H1 (cell line): ENCODE results near the gene APEH. TPM values are rescaled to one million over a fixed set of nuclear protein-coding genes. Genes with fewer than 3 reads are reported as not detected.

Experiments used
- CTCF ChIA-PET: fragments of 300-600 bp; sonication (Branson Sonifier 250); formaldehyde crosslinking; loops from one replicate; lab custom pipeline; 2021; ENCODE audit not compliant: partially characterized antibody; lab: Charles Lee
- POLR2A ChIA-PET: fragments of 300-600 bp; sonication (Branson Sonifier 250); formaldehyde crosslinking; loops from one replicate; lab custom pipeline; 2021; ENCODE audit warnings: inconsistent platforms; ENCODE audit not compliant: partially characterized antibody; lab: Charles Lee
- DNase-seq, 2 experiments: peaks; one replicate each; pipeline versions ENCODE4 v3.0.0 to v3.0.0-alpha.2; 2010 to 2022; ENCODE audit warnings: low spot score in 2 of 2, low read depth in 1 of 2, mixed read lengths in 1 of 2
- FAIRE-seq: peaks from 2 replicates; lab custom pipeline; 2011; peaks lifted over from hg19 to GRCh38; lab: Jason Lieb, UNC
- H2AFZ ChIP-seq: 2 replicates; pipeline ENCODE4 v1.8.1; 2012; ENCODE audit warnings: low read length, inconsistent platforms
- H2AK5ac ChIP-seq: 2 replicates; pipeline ENCODE4 v1.6.1; 2013; ENCODE audit warnings: low read depth, low read length
- H2BK120ac ChIP-seq: replicated peaks from 2 replicates; pipeline ENCODE3; 2013; ENCODE audit warnings: low read depth, low read length, inconsistent platforms
- H2BK12ac ChIP-seq: 2 replicates; pipeline ENCODE4 v1.6.1; 2013; ENCODE audit warnings: low read depth, low read length
- H2BK15ac ChIP-seq: 2 replicates; pipeline ENCODE4 v1.6.1; 2013; ENCODE audit warnings: low read length
- H2BK20ac ChIP-seq: 2 replicates; pipeline ENCODE4 v1.6.1; 2013; ENCODE audit warnings: low read length
- H2BK5ac ChIP-seq: 2 replicates; pipeline ENCODE4 v1.6.1; 2013; ENCODE audit warnings: low read depth, low read length
- H3K14ac ChIP-seq: 2 replicates; pipeline ENCODE4 v1.6.1; 2013; ENCODE audit warnings: inconsistent platforms; ENCODE audit not compliant: insufficient read length
- H3K18ac ChIP-seq: 2 replicates; pipeline ENCODE4 v1.6.1; 2013; ENCODE audit warnings: low read length; ENCODE audit errors: extremely low read depth
- H3K23ac ChIP-seq: 2 replicates; pipeline ENCODE4 v1.6.1; 2013; ENCODE audit warnings: inconsistent platforms; ENCODE audit not compliant: insufficient read length
- H3K23me2 ChIP-seq: 2 replicates; pipeline ENCODE4 v1.6.1; 2013; ENCODE audit warnings: low read depth, low read length
- H3K27ac ChIP-seq: 2 replicates; pipeline ENCODE4 v1.6.1; 2011; ENCODE audit warnings: low read depth, low read length, inconsistent platforms
- H3K27me3 ChIP-seq, 4 experiments: replicated peaks in 1 of 4; 1 replicate in 1 of 4; 2 replicates in 3 of 4; pipeline versions ENCODE4 v1.6.1 to v1.8.1; 2011 to 2013; ENCODE audit warnings: low read length in 3 of 4, mild to moderate bottlenecking in 3 of 4, inconsistent platforms in 2 of 4, mixed read lengths in 2 of 4, moderate library complexity in 1 of 4; ENCODE audit not compliant: control insufficient read depth in 3 of 4, insufficient read depth in 3 of 4; ENCODE audit errors: extremely low read depth in 1 of 4
- H3K36me3 ChIP-seq, 4 experiments: 2 replicates each; pipeline versions ENCODE4 v1.6.1 to v1.8.1; 2011 to 2013; ENCODE audit warnings: mild to moderate bottlenecking in 4 of 4, low read length in 3 of 4, moderate library complexity in 2 of 4, control low read depth in 1 of 4, inconsistent platforms in 1 of 4; ENCODE audit not compliant: insufficient read depth in 4 of 4, control insufficient read depth in 2 of 4
- H3K4ac ChIP-seq: replicated peaks from 2 replicates; pipeline ENCODE3; 2013; ENCODE audit warnings: low read length, low read depth, mixed read lengths, inconsistent platforms; ENCODE audit not compliant: insufficient read length
- H3K4me1 ChIP-seq, 4 experiments: replicated peaks in 1 of 4; 1 replicate in 1 of 4; 2 replicates in 3 of 4; pipeline versions ENCODE4 v1.6.1 to v1.8.1; 2011 to 2013; ENCODE audit warnings: low read length in 3 of 4, inconsistent platforms in 2 of 4, mixed read lengths in 1 of 4; ENCODE audit not compliant: insufficient read depth in 4 of 4, control insufficient read depth in 3 of 4
- H3K4me2 ChIP-seq, 2 experiments: 2 replicates each; pipeline versions ENCODE4 v1.6.1 to v1.8.1; 2011 to 2013; ENCODE audit warnings: low read depth in 2 of 2, low read length in 2 of 2, control low read depth in 1 of 2, inconsistent platforms in 1 of 2, mild to moderate bottlenecking in 1 of 2; ENCODE audit not compliant: insufficient read depth in 1 of 2
- H3K4me3 ChIP-seq, 4 experiments: fragments of 200-600, 300-600 bp in 1 of 4; sonication (generic), shearing (Covaris generic), sonication (Bioruptor Twin) in 1 of 4; 2 replicates each; pipeline versions ENCODE4 v1.5.1 to v1.8.1; 2011 to 2016; ENCODE audit warnings: low read length in 4 of 4, low read depth in 3 of 4, control low read depth in 2 of 4, inconsistent platforms in 2 of 4, mild to moderate bottlenecking in 2 of 4, mixed read lengths in 1 of 4, moderate library complexity in 1 of 4; ENCODE audit not compliant: insufficient read depth in 2 of 4; ENCODE audit errors: extremely low read depth in 1 of 4
- H3K56ac ChIP-seq: replicated peaks from 2 replicates; pipeline ENCODE3; 2013; ENCODE audit warnings: low read depth, mild to moderate bottlenecking, mixed read lengths, low read length, inconsistent platforms; ENCODE audit not compliant: insufficient read length
- H3K79me1 ChIP-seq: 2 replicates; pipeline ENCODE4 v1.6.1; 2013; ENCODE audit warnings: low read depth, low read length, control low read depth
- H3K79me2 ChIP-seq, 2 experiments: 2 replicates each; pipeline versions ENCODE4 v1.6.1 to v1.8.1; 2012 to 2013; ENCODE audit warnings: low read length in 2 of 2, mild to moderate bottlenecking in 2 of 2, inconsistent platforms in 1 of 2; ENCODE audit not compliant: insufficient read depth in 2 of 2, control insufficient read depth in 1 of 2
- H3K9ac ChIP-seq, 4 experiments: replicated peaks in 1 of 4; 1 replicate in 1 of 4; 2 replicates in 3 of 4; pipeline versions ENCODE4 v1.6.1 to v1.8.1; 2011 to 2013; ENCODE audit warnings: low read depth in 3 of 4, low read length in 3 of 4, control low read depth in 2 of 4, mild to moderate bottlenecking in 2 of 4, moderate library complexity in 2 of 4, inconsistent platforms in 1 of 4; ENCODE audit errors: extremely low read depth in 1 of 4
- H3K9me3 ChIP-seq, 2 experiments: 2 replicates each; pipeline versions ENCODE4 v1.6.1 to v1.8.1; 2012 to 2013; ENCODE audit warnings: mild to moderate bottlenecking in 2 of 2, moderate library complexity in 2 of 2, control low read depth in 1 of 2, inconsistent platforms in 1 of 2, low read depth in 1 of 2, low read length in 1 of 2, mixed read lengths in 1 of 2; ENCODE audit not compliant: insufficient read depth in 2 of 2
- H4K20me1 ChIP-seq, 2 experiments: replicated peaks in 1 of 2; 2 replicates each; pipeline versions ENCODE3 to v1.8.1; 2011 to 2013; ENCODE audit warnings: inconsistent platforms in 2 of 2, low read length in 2 of 2, mild to moderate bottlenecking in 1 of 2; ENCODE audit not compliant: insufficient read depth in 2 of 2, control insufficient read depth in 1 of 2
- H4K5ac ChIP-seq: 2 replicates; pipeline ENCODE4 v1.6.1; 2013; ENCODE audit warnings: low read length, low read depth, mixed read lengths, inconsistent platforms; ENCODE audit not compliant: insufficient read length
- H4K8ac ChIP-seq: 2 replicates; pipeline ENCODE4 v1.8.0; 2013; ENCODE audit warnings: mild to moderate bottlenecking, moderate library complexity, low read length, inconsistent platforms; ENCODE audit not compliant: insufficient read depth; ENCODE audit errors: extremely low read depth
- H4K91ac ChIP-seq: replicated peaks from 2 replicates; pipeline ENCODE3; 2013; ENCODE audit warnings: low read length, mixed read lengths, inconsistent platforms; ENCODE audit not compliant: insufficient read length
- CBX5 ChIP-seq: fragments of 300-800, 300-1000 bp; sonication (generic); IDR thresholded peaks from 2 replicates; pipeline ENCODE4 v1.7.1; 2016; ENCODE audit warnings: antibody characterized with exemption, low read length, low read depth
- CBX8 ChIP-seq: fragments of 300-800, 300-1000 bp; sonication (generic); IDR thresholded peaks from 2 replicates; pipeline ENCODE4 v1.7.1; 2016; ENCODE audit warnings: low read depth, low read length, borderline replicate concordance
- CEBPB ChIP-seq: IDR thresholded peaks from 2 replicates; pipeline ENCODE4 v1.6.1; 2012; ENCODE audit warnings: low read depth, low read length
- EZH2 ChIP-seq: fragments of 200-600 bp; sonication (generic); IDR thresholded peaks from 2 replicates; pipeline ENCODE4 v1.7.1; 2012; ENCODE audit warnings: low read depth, mild to moderate bottlenecking, moderate library complexity, low read length, inconsistent platforms; ENCODE audit not compliant: severe bottlenecking
- KDM1A ChIP-seq: fragments of 200-600, 300-600 bp; sonication (generic); IDR thresholded peaks from 2 replicates; pipeline ENCODE4 v1.7.1; 2016; ENCODE audit warnings: mild to moderate bottlenecking, low read length, borderline replicate concordance
- KDM4A ChIP-seq: IDR thresholded peaks from one replicate; pipeline ENCODE4 v1.7.1; 2012; ENCODE audit warnings: low read depth, mild to moderate bottlenecking, moderate library complexity, low read length, inconsistent platforms; ENCODE audit not compliant: severe bottlenecking
- NRF1 ChIP-seq: IDR thresholded peaks from 2 replicates; pipeline ENCODE4 v1.6.1; 2011; ENCODE audit warnings: mild to moderate bottlenecking, low read depth, low read length, improper control_type of control experiment
- POLR2A ChIP-seq, 2 experiments: IDR thresholded peaks; 1 replicate in 1 of 2; 2 replicates in 1 of 2; pipeline ENCODE4 v1.6.1; 2011; ENCODE audit warnings: low read depth in 2 of 2, low read length in 2 of 2, mild to moderate bottlenecking in 2 of 2; ENCODE audit errors: control extremely low read depth in 1 of 2
- RBBP5 ChIP-seq: IDR thresholded peaks from 2 replicates; pipeline ENCODE4 v1.7.1; 2012; ENCODE audit warnings: low read depth, mild to moderate bottlenecking, inconsistent platforms, low read length, moderate library complexity, borderline replicate concordance
- SIN3A ChIP-seq, 2 experiments: IDR thresholded peaks in 1 of 2; conservative IDR thresholded peaks in 1 of 2; 2 replicates each; pipeline ENCODE4 v1.6.1; 2011 to 2012; ENCODE audit warnings: low read length in 2 of 2, improper control_type of control experiment in 1 of 2, low read depth in 1 of 2, mild to moderate bottlenecking in 1 of 2
- WGBS, 2 experiments: shearing (Covaris generic) in 1 of 2; methylation state at CpG; one replicate each; pipeline versions ENCODE4 v1.1.6 to v1.1.7; 2013 to 2015; ENCODE audit warnings: low lambda C conversion rate in 2 of 2, mixed read lengths in 2 of 2, inconsistent platforms in 1 of 2, low coverage in 1 of 2, missing lambda C conversion rate in 1 of 2; ENCODE audit not compliant: insufficient replicate concordance in 2 of 2, insufficient coverage in 1 of 2, insufficient read length in 1 of 2; ENCODE audit errors: extremely low coverage in 1 of 2, missing lambda C conversion rate in 1 of 2; 5-methylcytosine and 5-hydroxymethylcytosine counted together
- polyA plus RNA-seq, 7 experiments: library from polyadenylated mRNA; depleted of rRNA in 3 of 7; stranded (reverse) in 5 of 7; unstranded in 2 of 7; fragments of >200 nt in 5 of 7; fragments of 200-250 nt in 2 of 7; gene quantifications; 1 replicate in 5 of 7; 2 replicates in 1 of 7; 4 replicates in 1 of 7; pipeline versions ENCODE4 v1.2.1 to v1.2.3, GENCODE V29; 2011 to 2013; ENCODE audit warnings: missing spikeins in 2 of 7, mixed read lengths in 2 of 7
- total RNA-seq: library from RNA; stranded (reverse); fragmentation: NEBNext Ultra II Directional; extraction: Animal tissue kit (Norgen Biotek cat#: 25700); gene quantifications from 2 replicates; pipeline ENCODE4 v1.2.1, GENCODE V29; 2021
- TF ChIP-seq, protein P1 (sequence below): IDR thresholded peaks from 2 replicates; pipeline ENCODE4 v1.6.1; 2012; ENCODE audit warnings: low read length, inconsistent platforms

The APEH gene
- total and polyA plus RNA-seq, 2 of the 8 experiments (the other 6 are each of a cell fraction or from before 2014, with no cell fraction given): 222 to 260 TPM

DNA sequence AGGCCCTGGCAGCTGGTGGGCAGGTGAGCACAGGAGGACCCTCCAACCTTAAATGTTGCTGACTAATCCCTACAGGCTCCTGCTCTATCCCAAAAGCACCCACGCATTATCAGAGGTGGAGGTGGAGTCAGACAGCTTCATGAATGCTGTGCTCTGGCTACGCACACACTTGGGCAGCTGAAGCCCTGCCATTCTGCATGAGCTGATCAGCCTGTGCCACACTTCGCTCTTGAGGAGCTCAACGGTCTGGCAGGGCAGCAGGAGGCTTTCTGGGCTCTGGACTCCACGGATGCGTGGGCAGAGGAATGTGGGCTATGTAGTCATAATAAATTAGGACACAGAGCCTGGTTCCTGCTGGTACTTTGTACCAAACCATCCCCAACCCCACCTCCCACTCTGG is 9.0 kb downstream of the APEH start:
- Histone ChIP-seq H4K20me1 (peaks cover 0 to 10% of the 10 kb centered on the region in 2 experiments), H4K8ac (no peak overlapping the region; the same call in 1 of the 2 replicates), H2BK15ac (no peak overlapping the region), H2BK12ac (no peak overlapping the region), H4K91ac (no peak overlapping the region), H2AFZ (no peak overlapping the region), H3K4me1 (peaks cover 0 to 4% (median 2%) of the 10 kb centered on the region in 4 experiments; a peak in 4 of 7 replicates), H3K56ac (no peak overlapping the region), H2BK20ac (no peak overlapping the region), H3K27me3 (peaks cover 0 to 3% (median 3%) of the 10 kb centered on the region in 4 experiments; a peak in 2 of 7 replicates), H2BK5ac (no peak overlapping the region), H3K14ac (no peak overlapping the region), H3K27ac (no peak overlapping the region), H3K79me2 (no peaks in the 10 kb centered on the region), H4K5ac (no peak overlapping the region), H2BK120ac (no peak overlapping the region), H3K23me2 (peaks cover 8% of the 10 kb centered on the region; the same call in 1 of the 2 replicates), H3K4ac (no peak overlapping the region), H3K18ac (no peak overlapping the region), H3K9me3 (no peaks in the 10 kb centered on the region), H3K79me1 (no peaks in the 10 kb centered on the region), H3K23ac (no peak overlapping the region), H3K9ac (no peak overlapping the region), H3K36me3 (peaks cover 32 to 53% (median 52%) of the 10 kb centered on the region in 4 experiments), H2AK5ac (no peak overlapping the region), H3K4me3 (no peak overlapping the region), H3K4me2 (no peak overlapping the region)
- no peak for TF ChIP-seq CBX5
- no peak for TF ChIP-seq KDM4A
- no peak for TF ChIP-seq KDM1A
- TF ChIP-seq CBX8: no peak
- TF ChIP-seq EZH2: no peak
- TF ChIP-seq NRF1: no peak
- TF ChIP-seq SIN3A (conservative IDR thresholded peaks at IDR 0.05 in 1 of 2, IDR thresholded peaks at IDR 0.05 in 1 of 2; ENCODE audit: low read depth in 1 of 2, low read length in 2 of 2): no peak
- TF ChIP-seq POLR2A (IDR thresholded peaks at IDR 0.05; ENCODE audit: control extremely low read depth in 1 of 2, low read depth in 2 of 2, low read length in 2 of 2): no peak
- TF ChIP-seq CEBPB: no peak
- TF ChIP-seq RBBP5: no peak
- TF ChIP-seq, protein P1, sequence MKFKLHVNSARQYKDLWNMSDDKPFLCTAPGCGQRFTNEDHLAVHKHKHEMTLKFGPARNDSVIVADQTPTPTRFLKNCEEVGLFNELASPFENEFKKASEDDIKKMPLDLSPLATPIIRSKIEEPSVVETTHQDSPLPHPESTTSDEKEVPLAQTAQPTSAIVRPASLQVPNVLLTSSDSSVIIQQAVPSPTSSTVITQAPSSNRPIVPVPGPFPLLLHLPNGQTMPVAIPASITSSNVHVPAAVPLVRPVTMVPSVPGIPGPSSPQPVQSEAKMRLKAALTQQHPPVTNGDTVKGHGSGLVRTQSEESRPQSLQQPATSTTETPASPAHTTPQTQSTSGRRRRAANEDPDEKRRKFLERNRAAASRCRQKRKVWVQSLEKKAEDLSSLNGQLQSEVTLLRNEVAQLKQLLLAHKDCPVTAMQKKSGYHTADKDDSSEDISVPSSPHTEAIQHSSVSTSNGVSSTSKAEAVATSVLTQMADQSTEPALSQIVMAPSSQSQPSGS: no peak
- 92% methylated on average over 6 of the region's 6 CpGs; no CpG with 5 or more reads in 1 of the 2 experiments for WGBS, 2 experiments
- CTCF ChIA-PET: interaction anchor here (1.0 to 2.0 kb wide), 3 partner anchors 12 to 177 kb away, joined by 3 to 8 read pairs (median 3); no protein-coding TSS in a partner anchor
- POLR2A ChIA-PET: interaction anchor here (1.1 to 1.5 kb wide), 4 partner anchors 18 to 36 kb away, joined by 3 to 6 read pairs (median 4); partner anchors contain the start of gene AMIGO3
- DNase-seq (no peak), FAIRE-seq (no peak)
